H1 (cell line): Measurements from ENCODE around the gene RPL7L1. TPM values are rescaled to one million over a fixed set of nuclear protein-coding genes. Genes with fewer than 3 reads are reported as not detected.

Experiments
- CTCF ChIA-PET: fragments of 300-600 bp; sonication (Branson Sonifier 250); formaldehyde crosslinking; loops from one replicate; lab custom pipeline; 2021; ENCODE audit not compliant: partially characterized antibody; lab: Charles Lee
- POLR2A ChIA-PET: fragments of 300-600 bp; sonication (Branson Sonifier 250); formaldehyde crosslinking; loops from one replicate; lab custom pipeline; 2021; ENCODE audit warnings: inconsistent platforms; ENCODE audit not compliant: partially characterized antibody; lab: Charles Lee
- DNase-seq, 2 experiments: peaks; one replicate each; pipeline versions ENCODE4 v3.0.0 to v3.0.0-alpha.2; 2010 to 2022; ENCODE audit warnings: low spot score in 2 of 2, low read depth in 1 of 2, mixed read lengths in 1 of 2
- FAIRE-seq: peaks from 2 replicates; lab custom pipeline; 2011; peaks lifted over from hg19 to GRCh38; lab: Jason Lieb, UNC
- H2AFZ ChIP-seq: 2 replicates; pipeline ENCODE4 v1.8.1; 2012; ENCODE audit warnings: low read length, inconsistent platforms
- H2AK5ac ChIP-seq: 2 replicates; pipeline ENCODE4 v1.6.1; 2013; ENCODE audit warnings: low read depth, low read length
- H2BK120ac ChIP-seq: replicated peaks from 2 replicates; pipeline ENCODE3; 2013; ENCODE audit warnings: low read depth, low read length, inconsistent platforms
- H2BK12ac ChIP-seq: 2 replicates; pipeline ENCODE4 v1.6.1; 2013; ENCODE audit warnings: low read depth, low read length
- H2BK15ac ChIP-seq: 2 replicates; pipeline ENCODE4 v1.6.1; 2013; ENCODE audit warnings: low read length
- H2BK20ac ChIP-seq: 2 replicates; pipeline ENCODE4 v1.6.1; 2013; ENCODE audit warnings: low read length
- H2BK5ac ChIP-seq: 2 replicates; pipeline ENCODE4 v1.6.1; 2013; ENCODE audit warnings: low read depth, low read length
- H3K14ac ChIP-seq: 2 replicates; pipeline ENCODE4 v1.6.1; 2013; ENCODE audit warnings: inconsistent platforms; ENCODE audit not compliant: insufficient read length
- H3K18ac ChIP-seq: 2 replicates; pipeline ENCODE4 v1.6.1; 2013; ENCODE audit warnings: low read length; ENCODE audit errors: extremely low read depth
- H3K23ac ChIP-seq: 2 replicates; pipeline ENCODE4 v1.6.1; 2013; ENCODE audit warnings: inconsistent platforms; ENCODE audit not compliant: insufficient read length
- H3K23me2 ChIP-seq: 2 replicates; pipeline ENCODE4 v1.6.1; 2013; ENCODE audit warnings: low read depth, low read length
- H3K27ac ChIP-seq: 2 replicates; pipeline ENCODE4 v1.6.1; 2011; ENCODE audit warnings: low read depth, low read length, inconsistent platforms
- H3K27me3 ChIP-seq, 4 experiments: replicated peaks in 1 of 4; 1 replicate in 1 of 4; 2 replicates in 3 of 4; pipeline versions ENCODE4 v1.6.1 to v1.8.1; 2011 to 2013; ENCODE audit warnings: low read length in 3 of 4, mild to moderate bottlenecking in 3 of 4, inconsistent platforms in 2 of 4, mixed read lengths in 2 of 4, moderate library complexity in 1 of 4; ENCODE audit not compliant: control insufficient read depth in 3 of 4, insufficient read depth in 3 of 4; ENCODE audit errors: extremely low read depth in 1 of 4
- H3K36me3 ChIP-seq, 4 experiments: 2 replicates each; pipeline versions ENCODE4 v1.6.1 to v1.8.1; 2011 to 2013; ENCODE audit warnings: mild to moderate bottlenecking in 4 of 4, low read length in 3 of 4, moderate library complexity in 2 of 4, control low read depth in 1 of 4, inconsistent platforms in 1 of 4; ENCODE audit not compliant: insufficient read depth in 4 of 4, control insufficient read depth in 2 of 4
- H3K4ac ChIP-seq: replicated peaks from 2 replicates; pipeline ENCODE3; 2013; ENCODE audit warnings: low read length, low read depth, mixed read lengths, inconsistent platforms; ENCODE audit not compliant: insufficient read length
- H3K4me1 ChIP-seq, 4 experiments: replicated peaks in 1 of 4; 1 replicate in 1 of 4; 2 replicates in 3 of 4; pipeline versions ENCODE4 v1.6.1 to v1.8.1; 2011 to 2013; ENCODE audit warnings: low read length in 3 of 4, inconsistent platforms in 2 of 4, mixed read lengths in 1 of 4; ENCODE audit not compliant: insufficient read depth in 4 of 4, control insufficient read depth in 3 of 4
- H3K4me2 ChIP-seq, 2 experiments: 2 replicates each; pipeline versions ENCODE4 v1.6.1 to v1.8.1; 2011 to 2013; ENCODE audit warnings: low read depth in 2 of 2, low read length in 2 of 2, control low read depth in 1 of 2, inconsistent platforms in 1 of 2, mild to moderate bottlenecking in 1 of 2; ENCODE audit not compliant: insufficient read depth in 1 of 2
- H3K4me3 ChIP-seq, 4 experiments: fragments of 200-600, 300-600 bp in 1 of 4; sonication (generic), shearing (Covaris generic), sonication (Bioruptor Twin) in 1 of 4; 2 replicates each; pipeline versions ENCODE4 v1.5.1 to v1.8.1; 2011 to 2016; ENCODE audit warnings: low read length in 4 of 4, low read depth in 3 of 4, control low read depth in 2 of 4, inconsistent platforms in 2 of 4, mild to moderate bottlenecking in 2 of 4, mixed read lengths in 1 of 4, moderate library complexity in 1 of 4; ENCODE audit not compliant: insufficient read depth in 2 of 4; ENCODE audit errors: extremely low read depth in 1 of 4
- H3K56ac ChIP-seq: replicated peaks from 2 replicates; pipeline ENCODE3; 2013; ENCODE audit warnings: low read depth, mild to moderate bottlenecking, mixed read lengths, low read length, inconsistent platforms; ENCODE audit not compliant: insufficient read length
- H3K79me1 ChIP-seq: 2 replicates; pipeline ENCODE4 v1.6.1; 2013; ENCODE audit warnings: low read depth, low read length, control low read depth
- H3K79me2 ChIP-seq, 2 experiments: 2 replicates each; pipeline versions ENCODE4 v1.6.1 to v1.8.1; 2012 to 2013; ENCODE audit warnings: low read length in 2 of 2, mild to moderate bottlenecking in 2 of 2, inconsistent platforms in 1 of 2; ENCODE audit not compliant: insufficient read depth in 2 of 2, control insufficient read depth in 1 of 2
- H3K9ac ChIP-seq, 4 experiments: replicated peaks in 1 of 4; 1 replicate in 1 of 4; 2 replicates in 3 of 4; pipeline versions ENCODE4 v1.6.1 to v1.8.1; 2011 to 2013; ENCODE audit warnings: low read depth in 3 of 4, low read length in 3 of 4, control low read depth in 2 of 4, mild to moderate bottlenecking in 2 of 4, moderate library complexity in 2 of 4, inconsistent platforms in 1 of 4; ENCODE audit errors: extremely low read depth in 1 of 4
- H3K9me3 ChIP-seq, 2 experiments: 2 replicates each; pipeline versions ENCODE4 v1.6.1 to v1.8.1; 2012 to 2013; ENCODE audit warnings: mild to moderate bottlenecking in 2 of 2, moderate library complexity in 2 of 2, control low read depth in 1 of 2, inconsistent platforms in 1 of 2, low read depth in 1 of 2, low read length in 1 of 2, mixed read lengths in 1 of 2; ENCODE audit not compliant: insufficient read depth in 2 of 2
- H4K20me1 ChIP-seq, 2 experiments: replicated peaks in 1 of 2; 2 replicates each; pipeline versions ENCODE3 to v1.8.1; 2011 to 2013; ENCODE audit warnings: inconsistent platforms in 2 of 2, low read length in 2 of 2, mild to moderate bottlenecking in 1 of 2; ENCODE audit not compliant: insufficient read depth in 2 of 2, control insufficient read depth in 1 of 2
- H4K5ac ChIP-seq: 2 replicates; pipeline ENCODE4 v1.6.1; 2013; ENCODE audit warnings: low read length, low read depth, mixed read lengths, inconsistent platforms; ENCODE audit not compliant: insufficient read length
- H4K8ac ChIP-seq: 2 replicates; pipeline ENCODE4 v1.8.0; 2013; ENCODE audit warnings: mild to moderate bottlenecking, moderate library complexity, low read length, inconsistent platforms; ENCODE audit not compliant: insufficient read depth; ENCODE audit errors: extremely low read depth
- H4K91ac ChIP-seq: replicated peaks from 2 replicates; pipeline ENCODE3; 2013; ENCODE audit warnings: low read length, mixed read lengths, inconsistent platforms; ENCODE audit not compliant: insufficient read length
- FOSL1 ChIP-seq: IDR thresholded peaks from 2 replicates; pipeline ENCODE4 v1.6.1; 2011; ENCODE audit warnings: mild to moderate bottlenecking, low read depth, low read length, moderate library complexity; ENCODE audit not compliant: insufficient read depth
- RAD21 ChIP-seq, 2 experiments: IDR thresholded peaks in 1 of 2; conservative IDR thresholded peaks in 1 of 2; 2 replicates each; pipeline ENCODE4 v1.6.1; 2011; ENCODE audit warnings: low read depth in 2 of 2, low read length in 2 of 2, improper control_type of control experiment in 1 of 2, inconsistent platforms in 1 of 2, mild to moderate bottlenecking in 1 of 2, moderate library complexity in 1 of 2
- WGBS, 2 experiments: shearing (Covaris generic) in 1 of 2; methylation state at CpG; one replicate each; pipeline versions ENCODE4 v1.1.6 to v1.1.7; 2013 to 2015; ENCODE audit warnings: low lambda C conversion rate in 2 of 2, mixed read lengths in 2 of 2, inconsistent platforms in 1 of 2, low coverage in 1 of 2, missing lambda C conversion rate in 1 of 2; ENCODE audit not compliant: insufficient replicate concordance in 2 of 2, insufficient coverage in 1 of 2, insufficient read length in 1 of 2; ENCODE audit errors: extremely low coverage in 1 of 2, missing lambda C conversion rate in 1 of 2; 5-methylcytosine and 5-hydroxymethylcytosine counted together
- polyA plus RNA-seq, 7 experiments: library from polyadenylated mRNA; depleted of rRNA in 3 of 7; stranded (reverse) in 5 of 7; unstranded in 2 of 7; fragments of >200 nt in 5 of 7; fragments of 200-250 nt in 2 of 7; gene quantifications; 1 replicate in 5 of 7; 2 replicates in 1 of 7; 4 replicates in 1 of 7; pipeline versions ENCODE4 v1.2.1 to v1.2.3, GENCODE V29; 2011 to 2013; ENCODE audit warnings: missing spikeins in 2 of 7, mixed read lengths in 2 of 7
- total RNA-seq: library from RNA; stranded (reverse); fragmentation: NEBNext Ultra II Directional; extraction: Animal tissue kit (Norgen Biotek cat#: 25700); gene quantifications from 2 replicates; pipeline ENCODE4 v1.2.1, GENCODE V29; 2021
- TF ChIP-seq, protein P1 (sequence below), 3 experiments: IDR thresholded peaks; 1 replicate in 2 of 3; 2 replicates in 1 of 3; pipeline versions ENCODE4 v1.5.1 to v1.6.1; 2011; ENCODE audit warnings: low read length in 3 of 3, mild to moderate bottlenecking in 3 of 3, inconsistent platforms in 2 of 3, low read depth in 1 of 3, moderate library complexity in 1 of 3; ENCODE audit not compliant: insufficient read depth in 1 of 3; ENCODE audit errors: control extremely low read depth in 1 of 3

The RPL7L1 gene
- total and polyA plus RNA-seq, 2 of the 8 experiments (the other 6 are each of a cell fraction or from before 2014, with no cell fraction given), result 31.0 to 117 TPM

DNA sequence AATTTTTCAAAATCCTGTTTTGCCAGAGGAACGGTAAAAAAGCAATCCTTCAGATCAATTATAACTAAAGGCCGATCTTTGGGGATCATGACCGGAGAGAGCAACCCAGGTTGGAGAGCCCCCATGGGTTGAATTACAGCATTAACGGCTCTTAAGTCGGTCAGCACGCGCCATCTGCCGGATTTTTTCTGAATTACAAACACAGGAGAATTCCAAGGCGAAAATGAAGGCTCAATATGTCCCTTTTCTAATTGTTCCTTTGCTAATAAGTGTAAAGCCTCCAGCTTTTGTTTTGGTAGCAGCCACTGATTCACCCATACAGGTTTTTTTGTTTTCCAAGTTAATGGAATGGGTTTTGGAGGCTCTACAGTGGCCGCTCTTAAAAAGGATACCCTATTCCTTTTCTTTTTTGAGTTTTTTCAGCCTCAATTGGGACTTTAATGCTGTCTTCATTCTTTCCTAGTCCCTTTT lies 19.5 kb downstream of the RPL7L1 start:
- DNase-seq (peak in 1 of 2 experiments; percentile 88), FAIRE-seq (peak; percentile 13)
- H2BK5ac ChIP-seq, result no peak overlapping the region
- H4K91ac ChIP-seq, result no peak overlapping the region
- no peak overlapping the region for H3K4ac ChIP-seq
- no peak overlapping the region for H3K14ac ChIP-seq
- H2AK5ac ChIP-seq, result no peak overlapping the region
- H3K56ac ChIP-seq, result no peak overlapping the region
- H3K4me1 ChIP-seq, result peaks cover 2 to 8% (median 7%) of the 10 kb centered on the region in 4 experiments; a peak in 5 of 7 replicates
- H2BK20ac ChIP-seq, result no peak overlapping the region
- no peaks in the 10 kb centered on the region for H3K23me2 ChIP-seq
- no peak overlapping the region for H2BK15ac ChIP-seq
- ChIA-PET CTCF (interaction anchor here (0.7 to 2.7 kb wide), 15 partner anchors 8 to 682 kb away, joined by 3 to 8 read pairs (median 3); partner anchors contain the start of genes MRPS10 and UBR2), POLR2A (interaction anchor here (0.5 to 3.4 kb wide), 5 partner anchors 9 to 56 kb away, joined by 3 to 14 read pairs (median 3); partner anchors contain the start of gene RPL7L1)
- no peak overlapping the region for H2BK12ac ChIP-seq
- no peak overlapping the region for H4K5ac ChIP-seq
- no peak overlapping the region for H3K18ac ChIP-seq
- no peaks in the 10 kb centered on the region for H3K79me2 ChIP-seq
- no peak overlapping the region for H3K4me2 ChIP-seq
- no peaks in the 10 kb centered on the region for H4K20me1 ChIP-seq
- H3K27me3 ChIP-seq, result no peaks in the 10 kb centered on the region
- no peaks in the 10 kb centered on the region for H3K9me3 ChIP-seq
- WGBS, 2 experiments, result 14% methylated on average over 10 of the region's 10 CpGs; no CpG with 5 or more reads in 1 of the 2 experiments
- H3K23ac ChIP-seq, result no peak overlapping the region
- peak overlapping the region; percentile 75; the same call in 1 of the 2 replicates for H2AFZ ChIP-seq
- no peak overlapping the region for H3K9ac ChIP-seq
- H3K4me3 ChIP-seq, result no peak overlapping the region
- H3K36me3 ChIP-seq, result no peaks in the 10 kb centered on the region
- no peaks in the 10 kb centered on the region for H3K79me1 ChIP-seq
- H4K8ac ChIP-seq, result no peak overlapping the region
- no peak for TF ChIP-seq FOSL1
- TF ChIP-seq, protein P1, sequence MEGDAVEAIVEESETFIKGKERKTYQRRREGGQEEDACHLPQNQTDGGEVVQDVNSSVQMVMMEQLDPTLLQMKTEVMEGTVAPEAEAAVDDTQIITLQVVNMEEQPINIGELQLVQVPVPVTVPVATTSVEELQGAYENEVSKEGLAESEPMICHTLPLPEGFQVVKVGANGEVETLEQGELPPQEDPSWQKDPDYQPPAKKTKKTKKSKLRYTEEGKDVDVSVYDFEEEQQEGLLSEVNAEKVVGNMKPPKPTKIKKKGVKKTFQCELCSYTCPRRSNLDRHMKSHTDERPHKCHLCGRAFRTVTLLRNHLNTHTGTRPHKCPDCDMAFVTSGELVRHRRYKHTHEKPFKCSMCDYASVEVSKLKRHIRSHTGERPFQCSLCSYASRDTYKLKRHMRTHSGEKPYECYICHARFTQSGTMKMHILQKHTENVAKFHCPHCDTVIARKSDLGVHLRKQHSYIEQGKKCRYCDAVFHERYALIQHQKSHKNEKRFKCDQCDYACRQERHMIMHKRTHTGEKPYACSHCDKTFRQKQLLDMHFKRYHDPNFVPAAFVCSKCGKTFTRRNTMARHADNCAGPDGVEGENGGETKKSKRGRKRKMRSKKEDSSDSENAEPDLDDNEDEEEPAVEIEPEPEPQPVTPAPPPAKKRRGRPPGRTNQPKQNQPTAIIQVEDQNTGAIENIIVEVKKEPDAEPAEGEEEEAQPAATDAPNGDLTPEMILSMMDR (IDR thresholded peaks at IDR 0.05; ENCODE audit: control extremely low read depth in 1 of 3, insufficient read depth in 1 of 3, low read depth in 1 of 3, low read length in 3 of 3), result peak in 2 of 3 experiments; percentile 53 to 83; a peak in 3 of 4 replicates
- TF ChIP-seq RAD21 (IDR thresholded peaks at IDR 0.05 in 1 of 2, conservative IDR thresholded peaks at IDR 0.05 in 1 of 2; ENCODE audit: low read depth in 2 of 2, low read length in 2 of 2), result peak; percentile 76 to 80
- H2BK120ac ChIP-seq, result no peak overlapping the region
- H3K27ac ChIP-seq, result no peak overlapping the region
